Effector CD8-positive, alpha-beta T cell (primary cell): Measurements from ENCODE around the gene SP2.

Source experiments
- DNase-seq: peaks from one replicate; lab custom pipeline; 2025; lab: John Stamatoyannopoulos, UW

Gene SP2

GRCh38 chr17:47973541-47973940 lies 77.5 kb downstream of the SP2 start:
- no peak for DNase-seq

GRCh38 chr17:47975189-47975822 lies 79.3 kb downstream of the SP2 start:
- DNase-seq, result no peak

- no peak for DNase-seq
These were observed 79.8 kb downstream of the SP2 start for GRCh38 chr17:47975823-47976205.

GRCh38 chr17:47978324-47978723 lies 82.3 kb downstream of the SP2 start:
- peak; percentile 10 for DNase-seq
